Mesenchymal stem cell (in vitro differentiated cells and primary cell): ENCODE measurements around the gene COQ8B.

ENCODE experiments used
- DNase-seq: peaks from one replicate; pipeline ENCODE4 v3.0.0-alpha.2; 2013
- H2AFZ ChIP-seq: one replicate; pipeline ENCODE4 v1.6.1; 2013; ENCODE audit warnings: low read depth, mild to moderate bottlenecking, control low read depth, inconsistent platforms, low read length, moderate library complexity
- H2AK5ac ChIP-seq: 2 replicates; pipeline ENCODE4 v1.6.1; 2013; ENCODE audit warnings: low read length, moderate library complexity, mild to moderate bottlenecking, inconsistent platforms; ENCODE audit not compliant: severe bottlenecking
- H2BK120ac ChIP-seq: one replicate; pipeline ENCODE4 v1.6.1; 2013; ENCODE audit warnings: low read depth, mild to moderate bottlenecking, inconsistent platforms, low read length, moderate library complexity
- H2BK12ac ChIP-seq, 2 experiments: one replicate each; pipeline ENCODE4 v1.6.1; 2013; ENCODE audit warnings: inconsistent platforms in 2 of 2, low read length in 2 of 2, mild to moderate bottlenecking in 2 of 2, moderate library complexity in 2 of 2, control low read depth in 1 of 2
- H2BK15ac ChIP-seq: one replicate; pipeline ENCODE4 v1.6.1; 2013; ENCODE audit warnings: mild to moderate bottlenecking, low read depth, inconsistent platforms; ENCODE audit not compliant: poor library complexity, severe bottlenecking
- H2BK5ac ChIP-seq: 2 replicates; pipeline ENCODE4 v1.6.1; 2013; ENCODE audit warnings: low read depth, mild to moderate bottlenecking, low read length, control low read depth, inconsistent platforms; ENCODE audit not compliant: poor library complexity, severe bottlenecking
- H3K14ac ChIP-seq, 2 experiments: one replicate each; pipeline ENCODE4 v1.6.1; 2013; ENCODE audit warnings: inconsistent platforms in 2 of 2, low read length in 2 of 2, control low read depth in 1 of 2, mild to moderate bottlenecking in 1 of 2, moderate library complexity in 1 of 2
- H3K18ac ChIP-seq, 2 experiments: one replicate each; pipeline ENCODE4 v1.6.1; 2013; ENCODE audit warnings: inconsistent platforms in 2 of 2, low read length in 2 of 2, control low read depth in 1 of 2, low read depth in 1 of 2, mild to moderate bottlenecking in 1 of 2
- H3K23ac ChIP-seq, 2 experiments: one replicate each; pipeline ENCODE4 v1.6.1; 2013; ENCODE audit warnings: inconsistent platforms in 2 of 2, low read length in 2 of 2, mild to moderate bottlenecking in 2 of 2, moderate library complexity in 2 of 2, control low read depth in 1 of 2
- H3K27ac ChIP-seq: 2 replicates; pipeline ENCODE4 v1.5.1; 2013; ENCODE audit warnings: mild to moderate bottlenecking, moderate library complexity, low read length, control low read depth, inconsistent platforms; ENCODE audit not compliant: poor library complexity, severe bottlenecking
- H3K27me3 ChIP-seq, 2 experiments: 2 replicates each; pipeline versions ENCODE4 v1.6.1 to v1.7.0; 2013; ENCODE audit warnings: low read length in 2 of 2, mild to moderate bottlenecking in 2 of 2, moderate library complexity in 2 of 2, control low read depth in 1 of 2, inconsistent platforms in 1 of 2; ENCODE audit not compliant: control insufficient read depth in 1 of 2, insufficient read depth in 1 of 2
- H3K36me3 ChIP-seq, 2 experiments: 2 replicates each; pipeline versions ENCODE4 v1.6.1 to v1.7.0; 2013; ENCODE audit warnings: low read length in 2 of 2, control low read depth in 1 of 2, inconsistent platforms in 1 of 2, low read depth in 1 of 2, mild to moderate bottlenecking in 1 of 2; ENCODE audit not compliant: insufficient read depth in 2 of 2, control insufficient read depth in 1 of 2
- H3K4ac ChIP-seq, 2 experiments: one replicate each; pipeline ENCODE4 v1.6.1; 2013; ENCODE audit warnings: inconsistent platforms in 2 of 2, low read length in 2 of 2, mild to moderate bottlenecking in 2 of 2, moderate library complexity in 2 of 2, control low read depth in 1 of 2, low read depth in 1 of 2
- H3K4me1 ChIP-seq: 2 replicates; pipeline ENCODE4 v1.6.1; 2013; ENCODE audit warnings: low read depth, low read length, control low read depth; ENCODE audit not compliant: control insufficient read depth, insufficient read depth
- H3K4me2 ChIP-seq: 2 replicates; pipeline ENCODE4 v1.6.1; 2013; ENCODE audit warnings: low read length, mild to moderate bottlenecking, inconsistent platforms; ENCODE audit not compliant: poor library complexity, severe bottlenecking
- H3K4me3 ChIP-seq, 2 experiments: 2 replicates each; pipeline versions ENCODE4 v1.5.1 to v1.7.0; 2013; ENCODE audit warnings: low read length in 2 of 2, mild to moderate bottlenecking in 2 of 2, control low read depth in 1 of 2, low read depth in 1 of 2; ENCODE audit not compliant: insufficient read depth in 1 of 2
- H3K79me1 ChIP-seq: replicated peaks from 2 replicates; pipeline ENCODE4 v1.6.1; 2013; ENCODE audit warnings: mild to moderate bottlenecking, control low read depth, low read length, inconsistent platforms; ENCODE audit not compliant: poor library complexity, severe bottlenecking
- H3K9ac ChIP-seq: 2 replicates; pipeline ENCODE4 v1.7.0; 2013; ENCODE audit warnings: mild to moderate bottlenecking, low read length, moderate library complexity
- H3K9me3 ChIP-seq: 2 replicates; pipeline ENCODE4 v1.7.0; 2013; ENCODE audit warnings: mild to moderate bottlenecking, low read length; ENCODE audit not compliant: control insufficient read depth
- H4K8ac ChIP-seq: one replicate; pipeline ENCODE4 v1.6.1; 2013; ENCODE audit warnings: inconsistent platforms, mild to moderate bottlenecking, low read length, moderate library complexity
- H4K91ac ChIP-seq: one replicate; pipeline ENCODE4 v1.6.1; 2013; ENCODE audit warnings: mild to moderate bottlenecking, low read length, inconsistent platforms
- WGBS: methylation state at CpG from one replicate; pipeline ENCODE4 v1.1.7; 2013; ENCODE audit warnings: mixed read lengths; 5-methylcytosine and 5-hydroxymethylcytosine counted together

COQ8B gene

DNA sequence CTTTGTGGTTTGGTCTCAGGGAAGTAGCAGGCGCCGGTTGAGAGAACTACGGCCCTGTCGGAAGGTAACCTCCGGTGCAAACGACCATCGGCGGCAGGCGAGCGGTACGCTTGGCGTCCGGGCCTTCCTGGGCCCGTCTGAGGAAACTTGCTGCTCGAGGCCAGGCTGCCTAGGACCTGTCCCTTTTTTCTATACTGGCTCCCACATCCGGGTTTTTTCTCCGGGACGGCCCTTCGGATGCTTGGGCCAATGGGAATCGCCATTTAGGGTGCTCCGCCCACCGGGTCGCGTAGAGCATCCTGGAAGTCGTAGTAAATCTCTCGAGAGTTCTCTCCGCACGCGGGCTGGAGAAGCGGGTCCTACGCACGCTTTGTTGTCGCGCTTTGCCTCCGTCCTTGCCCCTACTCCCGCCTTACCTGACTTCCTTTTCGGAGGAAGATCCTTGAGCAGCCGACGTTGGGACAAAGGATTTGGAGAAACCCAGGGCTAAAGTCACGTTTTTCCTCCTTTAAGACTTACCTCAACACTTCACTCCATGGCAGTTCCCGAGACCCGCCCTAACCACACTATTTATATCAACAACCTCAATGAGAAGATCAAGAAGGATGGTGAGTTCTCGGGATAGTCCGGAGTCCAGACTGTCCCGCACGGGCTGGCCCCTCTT is 34.3 kb upstream of the COQ8B start, which contains the start of gene SNRPA:
Gene SNRPA (plus strand): TSS at position 330 of the 664 bp plus-strand sequence. CDS start 206 bp downstream, at position 536.
- WGBS = under 1% methylated on average over 46 of the region's 46 CpGs
- peak within 1 kb of the TSS; percentile 89 to 99 for H3K4ac ChIP-seq
- H2AK5ac ChIP-seq = peak within 1 kb of the TSS; percentile 100
- peak within 1 kb of the TSS; percentile 97 for H4K91ac ChIP-seq
- H3K27me3 ChIP-seq = no peaks in the 10 kb centered on the region
- peak within 1 kb of the TSS in 1 of 2 experiments; percentile 23 for H3K14ac ChIP-seq
- peaks cover 22% of the 10 kb centered on the region for H3K79me1 ChIP-seq
- H2BK120ac ChIP-seq = peak within 1 kb of the TSS; percentile 91
- H3K9me3 ChIP-seq = no peaks in the 10 kb centered on the region
- peaks cover 38% of the 10 kb centered on the region for H3K4me1 ChIP-seq
- peak within 1 kb of the TSS; percentile 84 to 94 for H3K4me3 ChIP-seq
- H3K18ac ChIP-seq = peak within 1 kb of the TSS; percentile 94 to 96
- H3K4me2 ChIP-seq = peak within 1 kb of the TSS; percentile 94
- DNase-seq = peak; percentile 99
- H4K8ac ChIP-seq = peak within 1 kb of the TSS; percentile 99
- peak within 1 kb of the TSS in 1 of 2 experiments; percentile 9 for H3K23ac ChIP-seq
- H2AFZ ChIP-seq = peak within 1 kb of the TSS; percentile 6
- H3K27ac ChIP-seq = peak within 1 kb of the TSS; percentile 92
- H3K36me3 ChIP-seq = peaks cover 13 to 16% of the 10 kb centered on the region in 2 experiments
- peak within 1 kb of the TSS; percentile 90 for H2BK5ac ChIP-seq
- H3K9ac ChIP-seq = peak within 1 kb of the TSS; percentile 96
- peak within 1 kb of the TSS; percentile 99 for H2BK15ac ChIP-seq
- H2BK12ac ChIP-seq = peak within 1 kb of the TSS in 1 of 2 experiments; percentile 51

DNA sequence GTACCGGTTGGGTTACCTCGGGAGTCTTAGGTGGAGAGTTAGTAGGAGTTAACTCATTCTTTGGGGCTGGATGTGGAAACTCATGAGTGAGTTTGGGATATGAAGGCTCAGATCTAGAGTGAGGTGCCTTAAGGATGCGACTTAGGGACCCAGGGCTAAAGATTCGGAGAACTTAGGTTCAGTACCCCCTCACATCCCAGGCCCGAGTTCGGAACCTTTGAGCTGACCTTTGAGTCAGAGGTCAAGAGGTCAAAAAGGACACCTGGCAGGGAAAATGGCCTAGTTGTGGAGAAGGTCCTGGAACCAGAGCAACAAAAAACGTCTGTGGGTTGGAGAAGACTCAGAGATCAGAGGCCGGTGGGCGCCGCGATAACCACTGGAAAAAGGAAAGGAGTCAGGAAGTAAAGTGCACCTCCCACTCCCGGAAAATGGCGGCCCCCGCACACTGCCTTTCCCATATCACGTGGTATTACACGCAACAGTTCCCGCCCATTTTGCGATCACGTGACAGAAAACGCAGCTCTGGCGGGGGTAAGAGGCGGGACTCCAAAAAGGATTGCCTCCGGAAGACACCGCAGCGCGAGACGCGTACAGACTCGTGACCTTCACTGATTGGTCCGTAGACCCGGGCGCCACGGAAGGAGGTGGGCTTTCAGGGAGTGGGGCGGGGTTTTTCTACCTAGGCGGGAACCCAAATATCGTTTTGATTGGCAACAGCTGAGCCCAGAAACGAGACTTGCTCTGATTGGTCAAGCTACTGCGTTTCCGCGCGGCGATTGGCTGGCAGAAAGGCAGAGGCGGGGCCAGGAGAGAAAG is 33.6 kb upstream of the COQ8B start, which contains the start of gene ACTMAP:
Gene ACTMAP (minus strand): TSS at position 420 of the 816 bp plus-strand sequence. CDS start 674 bp downstream, outside the sequence.
- H3K18ac ChIP-seq = peak within 1 kb of the TSS; percentile 94 to 96
- H2AK5ac ChIP-seq = peak within 1 kb of the TSS; percentile 100
- DNase-seq = peak; percentile 100
- H3K36me3 ChIP-seq = peaks cover 6 to 9% of the 10 kb centered on the region in 2 experiments
- H3K4me3 ChIP-seq = peak within 1 kb of the TSS; percentile 84 to 94
- peak within 1 kb of the TSS; percentile 90 for H2BK5ac ChIP-seq
- peak within 1 kb of the TSS; percentile 96 for H3K9ac ChIP-seq
- H3K14ac ChIP-seq = peak within 1 kb of the TSS in 1 of 2 experiments; percentile 86
- peak within 1 kb of the TSS; percentile 91 for H2BK120ac ChIP-seq
- 2% methylated on average over 41 of the region's 43 CpGs for WGBS
- H2BK12ac ChIP-seq = peak within 1 kb of the TSS; percentile 62 to 83
- peak within 1 kb of the TSS; percentile 89 to 99 for H3K4ac ChIP-seq
- H4K91ac ChIP-seq = peak within 1 kb of the TSS; percentile 97
- peaks cover 22% of the 10 kb centered on the region for H3K79me1 ChIP-seq
- H3K4me2 ChIP-seq = peak within 1 kb of the TSS; percentile 94
- H3K9me3 ChIP-seq = no peaks in the 10 kb centered on the region
- H3K23ac ChIP-seq = no peak within 1 kb of the TSS
- H3K4me1 ChIP-seq = peaks cover 35% of the 10 kb centered on the region
- no peaks in the 10 kb centered on the region for H3K27me3 ChIP-seq
- no peak within 1 kb of the TSS for H2AFZ ChIP-seq
- H4K8ac ChIP-seq = peak within 1 kb of the TSS; percentile 99
- H3K27ac ChIP-seq = peak within 1 kb of the TSS; percentile 92
- peak within 1 kb of the TSS; percentile 99 for H2BK15ac ChIP-seq

DNA sequence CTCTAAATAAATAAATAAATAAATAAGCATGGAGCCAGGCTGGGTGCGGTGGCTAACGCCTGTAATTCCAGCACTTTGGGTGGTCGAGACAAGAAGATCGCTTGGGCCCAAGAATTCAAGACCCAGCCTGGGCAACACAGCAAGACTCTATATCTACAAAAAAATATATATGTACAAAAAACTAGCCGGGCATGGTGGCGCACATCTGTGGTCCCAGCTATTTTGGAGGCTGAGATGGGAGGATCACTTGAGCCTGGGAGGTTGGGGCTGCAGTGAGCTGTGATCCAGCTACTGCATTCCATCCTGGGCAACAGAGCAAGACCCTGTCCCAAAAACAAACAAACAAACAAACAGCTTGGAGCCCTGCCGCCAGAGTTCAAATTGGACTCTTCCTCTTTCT is 30.9 kb upstream of the COQ8B start:
- Histone ChIP-seq H2BK120ac (no peak overlapping the region), H2AFZ (no peak overlapping the region), H3K4ac (no peak overlapping the region), H2BK15ac (no peak overlapping the region), H3K14ac (no peak overlapping the region), H3K79me1 (peaks cover 24% of the 10 kb centered on the region), H4K91ac (no peak overlapping the region), H2BK12ac (peak overlapping the region in 1 of 2 experiments; percentile 55), H3K9me3 (no peaks in the 10 kb centered on the region), H4K8ac (no peak overlapping the region), H3K9ac (no peak overlapping the region), H3K27ac (no peak overlapping the region), H3K18ac (no peak overlapping the region), H3K4me1 (peaks cover 36% of the 10 kb centered on the region), H3K4me3 (no peak overlapping the region), H3K36me3 (peaks cover 5 to 11% of the 10 kb centered on the region in 2 experiments), H3K23ac (no peak overlapping the region), H3K27me3 (no peaks in the 10 kb centered on the region), H2BK5ac (no peak overlapping the region), H2AK5ac (no peak overlapping the region), H3K4me2 (no peak overlapping the region)
- DNase-seq = no peak
- 99% methylated on average over 7 of the region's 7 CpGs for WGBS

DNA sequence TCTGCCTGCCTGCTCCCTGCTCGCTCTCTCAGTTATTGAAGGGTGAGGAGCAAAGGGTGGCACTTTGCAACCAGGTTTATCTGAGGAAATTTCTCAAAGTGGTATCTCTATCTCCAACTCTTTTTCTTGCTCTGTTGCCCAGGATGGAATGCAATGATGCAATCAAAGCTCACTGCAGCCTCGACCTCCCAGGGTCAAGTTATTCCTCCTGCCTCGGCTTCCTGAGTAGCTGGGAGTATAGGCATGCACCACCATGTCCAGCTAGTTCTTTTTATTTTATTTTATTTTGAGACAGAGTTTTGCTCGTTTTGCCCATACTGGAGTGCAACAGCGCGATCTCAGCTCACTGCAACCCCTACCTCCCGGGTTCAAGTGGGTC is 28.7 kb upstream of the COQ8B start:
- no peak overlapping the region for H3K14ac ChIP-seq
- peaks cover 35% of the 10 kb centered on the region for H3K4me1 ChIP-seq
- H2AFZ ChIP-seq = no peak overlapping the region
- H3K23ac ChIP-seq = no peak overlapping the region
- peak overlapping the region; percentile 78 for H2AK5ac ChIP-seq
- H3K4me3 ChIP-seq = no peak overlapping the region
- no peaks in the 10 kb centered on the region for H3K27me3 ChIP-seq
- peak overlapping the region; percentile 89 for H3K27ac ChIP-seq
- peaks cover 24% of the 10 kb centered on the region for H3K79me1 ChIP-seq
- 56% methylated on average over 6 of the region's 7 CpGs for whole genome bisulfite sequencing
- H4K8ac ChIP-seq = peak overlapping the region; percentile 90
- H3K4me2 ChIP-seq = no peak overlapping the region
- H3K9me3 ChIP-seq = no peaks in the 10 kb centered on the region
- H3K4ac ChIP-seq = peak overlapping the region; percentile 69 to 80
- H4K91ac ChIP-seq = peak overlapping the region; percentile 94
- H2BK12ac ChIP-seq = peak overlapping the region; percentile 82 to 88
- peak overlapping the region; percentile 60 for H2BK15ac ChIP-seq
- peak overlapping the region; percentile 61 for H2BK120ac ChIP-seq
- peaks cover 12 to 22% of the 10 kb centered on the region in 2 experiments for H3K36me3 ChIP-seq
- no peak overlapping the region for H2BK5ac ChIP-seq
- H3K9ac ChIP-seq = peak overlapping the region; percentile 36
- peak overlapping the region; percentile 34 to 95 for H3K18ac ChIP-seq
- DNase-seq = peak; percentile 64
